ENCODE data around the gene GAS6.

DNA sequence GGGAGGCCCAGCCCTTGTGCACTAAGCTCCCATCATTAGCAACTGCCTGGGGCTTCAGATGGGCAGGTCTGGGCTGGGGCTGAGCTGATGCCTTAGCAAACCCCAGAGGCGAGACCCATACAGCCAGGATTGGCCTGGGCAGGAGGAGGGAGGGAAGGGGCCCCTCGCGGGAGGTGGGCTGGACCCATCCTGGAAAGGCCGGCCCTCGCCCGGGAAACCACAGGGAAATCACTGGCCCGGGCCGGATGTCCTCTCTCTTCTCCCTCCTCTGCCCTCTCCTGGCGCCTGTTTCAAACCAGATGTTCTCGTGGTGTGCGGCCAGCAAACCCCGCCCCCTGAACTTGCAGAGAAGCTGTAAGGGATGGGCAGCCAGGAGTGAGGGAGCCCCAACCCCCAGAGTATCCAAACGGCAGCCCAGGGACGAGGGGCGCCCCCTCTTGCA is 61.8 kb downstream of the GAS6 start:
- TF ChIP-seq, protein P1, sequence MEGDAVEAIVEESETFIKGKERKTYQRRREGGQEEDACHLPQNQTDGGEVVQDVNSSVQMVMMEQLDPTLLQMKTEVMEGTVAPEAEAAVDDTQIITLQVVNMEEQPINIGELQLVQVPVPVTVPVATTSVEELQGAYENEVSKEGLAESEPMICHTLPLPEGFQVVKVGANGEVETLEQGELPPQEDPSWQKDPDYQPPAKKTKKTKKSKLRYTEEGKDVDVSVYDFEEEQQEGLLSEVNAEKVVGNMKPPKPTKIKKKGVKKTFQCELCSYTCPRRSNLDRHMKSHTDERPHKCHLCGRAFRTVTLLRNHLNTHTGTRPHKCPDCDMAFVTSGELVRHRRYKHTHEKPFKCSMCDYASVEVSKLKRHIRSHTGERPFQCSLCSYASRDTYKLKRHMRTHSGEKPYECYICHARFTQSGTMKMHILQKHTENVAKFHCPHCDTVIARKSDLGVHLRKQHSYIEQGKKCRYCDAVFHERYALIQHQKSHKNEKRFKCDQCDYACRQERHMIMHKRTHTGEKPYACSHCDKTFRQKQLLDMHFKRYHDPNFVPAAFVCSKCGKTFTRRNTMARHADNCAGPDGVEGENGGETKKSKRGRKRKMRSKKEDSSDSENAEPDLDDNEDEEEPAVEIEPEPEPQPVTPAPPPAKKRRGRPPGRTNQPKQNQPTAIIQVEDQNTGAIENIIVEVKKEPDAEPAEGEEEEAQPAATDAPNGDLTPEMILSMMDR (IDR thresholded peaks at IDR 0.05): no peak
- TF ChIP-seq POLR2A (IDR thresholded peaks at IDR 0.05): no peak

Measured in adrenal gland (tissue), 5 donors.